ENCODE data around the gene POLE3.

GRCh38 chr9:113373676-113374392, 36.6 kb downstream of the POLE3 start:
- TF ChIP-seq EZH2 (IDR thresholded peaks at IDR 0.05; ENCODE audit: borderline replicate concordance) (no peak), CTCF (IDR thresholded peaks at IDR 0.05; ENCODE audit: poor library complexity) (no peak), EZH2phosphoT487 (IDR thresholded peaks at IDR 0.05; ENCODE audit: low read depth, severe bottlenecking, unreplicated experiment) (no peak)
